NB4 (cell line): Measurements from ENCODE around the gene STK11IP.

Source experiments
- CTCF ChIP-seq: IDR thresholded peaks from one replicate; pipeline ENCODE4 v1.5.1; 2012; ENCODE audit warnings: low read depth, low read length
- POLR2A ChIP-seq: IDR thresholded peaks from 2 replicates; pipeline ENCODE4 v1.6.1; 2011; ENCODE audit warnings: mild to moderate bottlenecking; ENCODE audit not compliant: insufficient read length; ENCODE audit errors: extremely low read depth

- TF ChIP-seq CTCF (no peak), POLR2A (no peak)
Observed at GRCh38 chr2:219548990-219549389, 48.7 kb upstream of the STK11IP start.
